K562 (cell line): ENCODE measurements around the gene TPCN1. TPM values are rescaled to one million over a fixed set of nuclear protein-coding genes. Genes with fewer than 3 reads are reported as not detected.

Experiments
- ATAC-seq: fragments of 200-7000 bp; cut with Tn5 transposase; 3 replicates; pipeline ENCODE4 v1.9.1; 2020; ENCODE audit warnings: moderate library complexity
- BruUV-seq: library from RNA; stranded (reverse); fragments of 400-500 nt; replicated peaks from 2 replicates; lab custom pipeline; 2021; lab: Mats Ljungman, UMichigan
- CTCF ChIA-PET: fragments of 300-600 bp; formaldehyde crosslinking; extraction: SDS; loops from one replicate; lab custom pipeline; 2021; ENCODE audit warnings: low intra/inter-chr PET ratio; lab: Yijun Ruan, JAX
- POLR2A ChIA-PET: fragments of 300-600, 350-650 bp; sonication (Branson Sonifier 250); formaldehyde crosslinking; extraction: SDS; loops from one replicate; lab custom pipeline; 2021; ENCODE audit warnings: antibody characterized with exemption, inconsistent platforms; lab: Yijun Ruan, JAX
- DNase-seq, 4 experiments: peaks; one replicate each; pipeline versions ENCODE4 v3.0.0 to v3.0.0-alpha.2; 2011 to 2018; ENCODE audit warnings: low spot score in 3 of 4, mixed read lengths in 3 of 4; ENCODE audit errors: extremely low read depth in 1 of 4
- FAIRE-seq: peaks from 2 replicates; lab custom pipeline; 2011; peaks lifted over from hg19 to GRCh38; lab: Jason Lieb, UNC
- H2AFZ ChIP-seq: 2 replicates; pipeline ENCODE4 v1.6.0; 2011; ENCODE audit warnings: low read depth, low read length, control low read depth, inconsistent platforms
- H3K27ac ChIP-seq: fragments of 200-600 bp; 3 replicates; pipeline ENCODE4 v1.8.0; 2011; ENCODE audit warnings: low read depth, mild to moderate bottlenecking, control low read depth, inconsistent platforms, low read length, moderate library complexity, mixed read lengths; ENCODE audit errors: extremely low read depth
- H3K27me3 ChIP-seq, 2 experiments: fragments of 300-600 bp in 1 of 2; 2 replicates in 1 of 2; 3 replicates in 1 of 2; pipeline versions ENCODE4 v1.6.0 to v1.8.0; 2011; ENCODE audit warnings: inconsistent platforms in 2 of 2, low read length in 2 of 2, mild to moderate bottlenecking in 1 of 2, mixed read lengths in 1 of 2, moderate library complexity in 1 of 2; ENCODE audit not compliant: control insufficient read depth in 2 of 2, insufficient read depth in 2 of 2
- H3K36me3 ChIP-seq: fragments of 300-600 bp; 3 replicates; pipeline ENCODE4 v1.8.0; 2011; ENCODE audit warnings: mild to moderate bottlenecking, low read length, inconsistent platforms; ENCODE audit not compliant: control insufficient read depth, insufficient read depth
- H3K4me1 ChIP-seq, 2 experiments: fragments of 200-600 bp in 1 of 2; replicated peaks in 1 of 2; 2 replicates in 1 of 2; 3 replicates in 1 of 2; pipeline versions ENCODE4 v1.5.1 to v1.8.0; 2011; ENCODE audit warnings: inconsistent platforms in 2 of 2, low read length in 2 of 2, mild to moderate bottlenecking in 1 of 2, mixed read lengths in 1 of 2, moderate library complexity in 1 of 2; ENCODE audit not compliant: control insufficient read depth in 2 of 2, insufficient read depth in 2 of 2
- H3K4me2 ChIP-seq: 2 replicates; pipeline ENCODE4 v1.6.1; 2011; ENCODE audit warnings: low read length, control low read depth, inconsistent platforms, mixed read lengths; ENCODE audit not compliant: insufficient read depth
- H3K4me3 ChIP-seq: fragments of 200-600 bp; sonication (generic), shearing (Covaris generic); 2 replicates; pipeline ENCODE4 v1.5.1; 2016; ENCODE audit warnings: control low read depth, inconsistent platforms
- H3K79me2 ChIP-seq: fragments of 200-600 bp; 3 replicates; pipeline ENCODE4 v1.8.0; 2011; ENCODE audit warnings: low read length, inconsistent platforms; ENCODE audit not compliant: control insufficient read depth, insufficient read depth
- H3K9ac ChIP-seq, 2 experiments: 2 replicates each; pipeline versions ENCODE4 v1.6.0 to v1.6.1; 2011; ENCODE audit warnings: low read depth in 2 of 2, low read length in 2 of 2, control low read depth in 1 of 2, inconsistent platforms in 1 of 2, mild to moderate bottlenecking in 1 of 2, mixed read lengths in 1 of 2; ENCODE audit not compliant: insufficient read depth in 1 of 2
- H3K9me1 ChIP-seq: one replicate; pipeline ENCODE4 v1.6.0; 2011; ENCODE audit warnings: inconsistent platforms, mild to moderate bottlenecking, low read length, moderate library complexity; ENCODE audit not compliant: control insufficient read depth, insufficient read depth
- H3K9me3 ChIP-seq: replicated peaks from 2 replicates; pipeline ENCODE4 v1.5.1; 2011; ENCODE audit warnings: low read depth, low read length, inconsistent platforms; ENCODE audit not compliant: control insufficient read depth, insufficient read depth
- H4K20me1 ChIP-seq: replicated peaks from 2 replicates; pipeline ENCODE4 v1.6.1; 2011; ENCODE audit warnings: low read length, inconsistent platforms, mixed read lengths; ENCODE audit not compliant: control insufficient read depth, insufficient read depth
- CBX2 ChIP-seq: fragments of 200-600 bp; sonication (generic); IDR thresholded peaks from one replicate; pipeline ENCODE4 v1.6.1; 2012; ENCODE audit warnings: mild to moderate bottlenecking, low read length, inconsistent platforms; ENCODE audit not compliant: insufficient read depth, poor library complexity, severe bottlenecking
- FOSL1 ChIP-seq: fragments of 200-800 bp; sonication (Bioruptor generic); conservative IDR thresholded peaks from 2 replicates; pipeline ENCODE4 v1.6.1; 2016; ENCODE audit warnings: missing genetic modification characterization, missing compliant biosample characterization
- L3MBTL2 ChIP-seq: fragments of 450-650 bp; IDR thresholded peaks from 2 replicates; pipeline ENCODE4 v1.6.1; 2016; ENCODE audit warnings: mild to moderate bottlenecking, moderate library complexity
- NKRF ChIP-seq: fragments of 450-650 bp; IDR thresholded peaks from 2 replicates; pipeline ENCODE4 v1.6.1; 2016; ENCODE audit warnings: borderline replicate concordance
- POLR3A ChIP-seq: IDR thresholded peaks from 2 replicates; pipeline ENCODE4 v1.6.1; 2011; ENCODE audit warnings: borderline replicate concordance, mild to moderate bottlenecking, moderate library complexity; ENCODE audit not compliant: insufficient read length, insufficient read depth; ENCODE audit errors: extremely low read depth
- SIX5 ChIP-seq, 2 experiments: IDR thresholded peaks; 2 replicates each; pipeline ENCODE4 v1.6.1; 2011; ENCODE audit warnings: low read length in 2 of 2, borderline replicate concordance in 1 of 2, low read depth in 1 of 2, mild to moderate bottlenecking in 1 of 2, moderate library complexity in 1 of 2; ENCODE audit not compliant: insufficient read depth in 1 of 2
- SMC3 ChIP-seq: conservative IDR thresholded peaks from 2 replicates; pipeline ENCODE4 v1.6.1; 2011; ENCODE audit warnings: low read depth, low read length, improper control_type of control experiment; ENCODE audit not compliant: insufficient read depth
- ZKSCAN1 ChIP-seq: fragments of 150-350 bp; IDR thresholded peaks from 2 replicates; pipeline ENCODE4 v1.6.1; 2016; ENCODE audit warnings: low read depth, low read length
- WGBS: fragments of 100-300 bp; shearing (Covaris generic); methylation state at CpG from one replicate; pipeline ENCODE4 v1.1.6; 2016; ENCODE audit warnings: low coverage, mixed read lengths; ENCODE audit not compliant: insufficient coverage; ENCODE audit errors: missing lambda C conversion rate; 5-methylcytosine and 5-hydroxymethylcytosine counted together
- in situ Hi-C: fragments of 300-500 bp; cut with MboI; formaldehyde crosslinking; loops from 4 replicates; pipeline ENCODE4 v1.15.0; 2018; ENCODE audit warnings: inconsistent platforms, mixed read lengths
- intact Hi-C: fragments of 100-400 bp; cut with micrococcal nuclease; formaldehyde crosslinking; loops from 2 replicates; pipeline ENCODE4 v1.14.2; 2022
- polyA plus RNA-seq, 8 experiments: library from polyadenylated mRNA; depleted of rRNA in 4 of 8; stranded (reverse) in 5 of 8; unstranded in 3 of 8; fragments of >200 nt; fragmentation: Nextera tagmentation in 2 of 8; fragmentation: Illumina TruSeq in 1 of 8; extraction: Ambion mirVana in 2 of 8; extraction: Trizol in 1 of 8; gene quantifications; 2 replicates each; pipeline versions ENCODE4 v1.2.1 to v1.2.3, GENCODE V29; 2011 to 2014; ENCODE audit warnings: inconsistent platforms in 1 of 8, missing spikeins in 1 of 8
- total RNA-seq, 7 experiments: library from RNA; depleted of rRNA in 6 of 7; stranded (reverse); fragments of >200 nt in 6 of 7; fragmentation: Illumina TruSeq in 2 of 7; extraction: Trizol in 2 of 7; gene quantifications; 2 replicates each; pipeline versions ENCODE4 v1.2.1 to v1.2.3, GENCODE V29; 2011 to 2021; ENCODE audit warnings: low replicate concordance in 1 of 7
- TF ChIP-seq, protein P1 (sequence below), 2 experiments: fragments of 450-650 bp in 1 of 2; sonication (generic) in 1 of 2; formaldehyde crosslinking in 1 of 2; IDR thresholded peaks in 1 of 2; conservative IDR thresholded peaks in 1 of 2; 2 replicates each; pipeline versions ENCODE4 v1.6.1 to v1.8.1; 2016 to 2023; ENCODE audit warnings: mild to moderate bottlenecking in 2 of 2, moderate library complexity in 2 of 2, inconsistent platforms in 1 of 2, missing genetic modification reagents in 1 of 2

TPCN1 gene
- total and polyA plus RNA-seq, 9 of the 15 experiments (the other 6 are each of a cell fraction or from before 2014, with no cell fraction given), result 0.80 to 23.8 (median 7.4) TPM

DNA sequence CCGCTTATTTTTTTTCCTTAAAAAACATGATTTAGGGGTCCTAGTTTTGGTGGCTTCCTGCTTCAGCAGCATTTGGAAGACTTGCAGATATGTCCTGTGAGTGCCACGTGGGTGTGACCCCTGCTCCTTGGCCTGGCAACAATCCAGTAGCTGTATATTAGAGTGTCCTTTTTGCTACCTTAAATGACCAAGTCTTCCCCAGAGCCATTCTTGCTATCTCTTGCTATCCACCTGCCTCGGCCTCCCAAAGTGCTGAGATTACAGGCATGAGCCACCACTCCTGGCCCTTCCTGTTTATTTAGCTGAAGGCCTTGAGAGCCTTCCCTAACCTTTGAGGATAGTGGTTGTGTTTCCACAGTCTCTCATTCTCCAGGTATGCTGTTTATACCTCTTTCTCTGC is 17.0 kb downstream of the TPCN1 start (continued):
- TF ChIP-seq CBX2, result no peak
- no peak for TF ChIP-seq NKRF
- no peak for TF ChIP-seq SIX5 (IDR thresholded peaks at IDR 0.05; ENCODE audit: borderline replicate concordance in 1 of 2, insufficient read depth in 1 of 2, low read depth in 1 of 2, low read length in 2 of 2)
- TF ChIP-seq L3MBTL2, result peak; percentile 70

DNA sequence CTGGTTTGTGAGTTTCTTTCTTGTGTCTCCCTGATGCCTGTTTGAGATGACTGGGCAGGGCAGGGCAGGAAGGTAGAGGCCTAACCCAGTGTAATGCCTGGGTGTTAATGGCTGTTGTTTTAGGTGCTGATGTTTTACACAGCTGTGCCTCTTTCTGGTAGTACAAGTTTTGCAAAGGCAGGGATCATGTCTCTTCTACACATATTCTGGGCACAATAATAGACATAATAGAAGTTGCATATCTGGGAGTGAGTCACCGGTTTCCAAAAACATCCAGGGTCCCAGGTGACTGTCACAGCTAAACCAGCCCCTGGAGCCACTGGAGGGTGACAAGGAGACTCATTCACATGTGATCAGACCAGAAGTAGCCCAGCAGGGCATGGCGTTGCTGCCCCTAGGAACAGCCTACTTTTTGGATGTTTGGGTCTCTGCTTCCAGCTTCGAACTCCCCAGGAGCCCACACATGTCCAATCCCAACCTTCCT is 18.1 kb downstream of the TPCN1 start:
- Histone ChIP-seq H3K9me1 (no peaks in the 10 kb centered on the region), H3K9me3 (no peaks in the 10 kb centered on the region), H3K79me2 (no peaks in the 10 kb centered on the region), H3K27me3 (no peaks in the 10 kb centered on the region), H3K27ac (no peak overlapping the region), H3K4me2 (no peak overlapping the region), H3K4me1 (peaks cover 29 to 31% of the 10 kb centered on the region in 2 experiments), H2AFZ (no peak overlapping the region), H4K20me1 (no peaks in the 10 kb centered on the region), H3K36me3 (peaks cover 29% of the 10 kb centered on the region), H3K4me3 (no peak overlapping the region), H3K9ac (no peak overlapping the region)
- ChIA-PET CTCF (no interaction called here), POLR2A (interaction anchor here (0.7 to 3.4 kb wide), 3 partner anchors 9 to 306 kb away, joined by 3 to 25 read pairs (median 10); no protein-coding TSS in a partner anchor)
- in situ Hi-C loops, result no loop called here
- DNase-seq (no peak), ATAC-seq (no peak), FAIRE-seq (no peak)
- BruUV-seq, result no TSS peak
- intact Hi-C loops, result loop anchor here (5.0 kb wide), 1 partner anchor 42 kb away; no protein-coding TSS in a partner anchor
- TF ChIP-seq ZKSCAN1, result no peak
- TF ChIP-seq, protein P1, sequence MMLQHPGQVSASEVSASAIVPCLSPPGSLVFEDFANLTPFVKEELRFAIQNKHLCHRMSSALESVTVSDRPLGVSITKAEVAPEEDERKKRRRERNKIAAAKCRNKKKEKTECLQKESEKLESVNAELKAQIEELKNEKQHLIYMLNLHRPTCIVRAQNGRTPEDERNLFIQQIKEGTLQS (IDR thresholded peaks at IDR 0.05), result 0 out of 2 replicates have a peak, but pooled peaks have one; percentile 20
- TF ChIP-seq, protein P1 (CRISPR knock-in tag; conservative IDR thresholded peaks at IDR 0.05), result no peak
- TF ChIP-seq FOSL1 (tag), result peak; percentile 34; the same call in 1 of the 2 replicates
- TF ChIP-seq POLR3A, result no peak
- TF ChIP-seq SMC3, result no peak
- 72% methylated on average over 3 of the region's 3 CpGs for WGBS
